K562 (cell line): ENCODE measurements around the gene NAA38. TPM values are rescaled to one million over a fixed set of nuclear protein-coding genes. Genes with fewer than 3 reads are reported as not detected.

ENCODE experiments used
- ATAC-seq: fragments of 200-7000 bp; cut with Tn5 transposase; 3 replicates; pipeline ENCODE4 v1.9.1; 2020; ENCODE audit warnings: moderate library complexity
- BruUV-seq: library from RNA; stranded (reverse); fragments of 400-500 nt; replicated peaks from 2 replicates; lab custom pipeline; 2021; lab: Mats Ljungman, UMichigan
- CTCF ChIA-PET: fragments of 300-600 bp; formaldehyde crosslinking; extraction: SDS; loops from one replicate; lab custom pipeline; 2021; ENCODE audit warnings: low intra/inter-chr PET ratio; lab: Yijun Ruan, JAX
- POLR2A ChIA-PET: fragments of 300-600, 350-650 bp; sonication (Branson Sonifier 250); formaldehyde crosslinking; extraction: SDS; loops from one replicate; lab custom pipeline; 2021; ENCODE audit warnings: antibody characterized with exemption, inconsistent platforms; lab: Yijun Ruan, JAX
- DNase-seq, 4 experiments: peaks; one replicate each; pipeline versions ENCODE4 v3.0.0 to v3.0.0-alpha.2; 2011 to 2018; ENCODE audit warnings: low spot score in 3 of 4, mixed read lengths in 3 of 4; ENCODE audit errors: extremely low read depth in 1 of 4
- FAIRE-seq: peaks from 2 replicates; lab custom pipeline; 2011; peaks lifted over from hg19 to GRCh38; lab: Jason Lieb, UNC
- H2AFZ ChIP-seq: 2 replicates; pipeline ENCODE4 v1.6.0; 2011; ENCODE audit warnings: low read depth, low read length, control low read depth, inconsistent platforms
- H3K27ac ChIP-seq: fragments of 200-600 bp; 3 replicates; pipeline ENCODE4 v1.8.0; 2011; ENCODE audit warnings: low read depth, mild to moderate bottlenecking, control low read depth, inconsistent platforms, low read length, moderate library complexity, mixed read lengths; ENCODE audit errors: extremely low read depth
- H3K27me3 ChIP-seq, 2 experiments: fragments of 300-600 bp in 1 of 2; 2 replicates in 1 of 2; 3 replicates in 1 of 2; pipeline versions ENCODE4 v1.6.0 to v1.8.0; 2011; ENCODE audit warnings: inconsistent platforms in 2 of 2, low read length in 2 of 2, mild to moderate bottlenecking in 1 of 2, mixed read lengths in 1 of 2, moderate library complexity in 1 of 2; ENCODE audit not compliant: control insufficient read depth in 2 of 2, insufficient read depth in 2 of 2
- H3K36me3 ChIP-seq: fragments of 300-600 bp; 3 replicates; pipeline ENCODE4 v1.8.0; 2011; ENCODE audit warnings: mild to moderate bottlenecking, low read length, inconsistent platforms; ENCODE audit not compliant: control insufficient read depth, insufficient read depth
- H3K4me1 ChIP-seq, 2 experiments: fragments of 200-600 bp in 1 of 2; replicated peaks in 1 of 2; 2 replicates in 1 of 2; 3 replicates in 1 of 2; pipeline versions ENCODE4 v1.5.1 to v1.8.0; 2011; ENCODE audit warnings: inconsistent platforms in 2 of 2, low read length in 2 of 2, mild to moderate bottlenecking in 1 of 2, mixed read lengths in 1 of 2, moderate library complexity in 1 of 2; ENCODE audit not compliant: control insufficient read depth in 2 of 2, insufficient read depth in 2 of 2
- H3K4me2 ChIP-seq: 2 replicates; pipeline ENCODE4 v1.6.1; 2011; ENCODE audit warnings: low read length, control low read depth, inconsistent platforms, mixed read lengths; ENCODE audit not compliant: insufficient read depth
- H3K4me3 ChIP-seq: fragments of 200-600 bp; sonication (generic), shearing (Covaris generic); 2 replicates; pipeline ENCODE4 v1.5.1; 2016; ENCODE audit warnings: control low read depth, inconsistent platforms
- H3K79me2 ChIP-seq: fragments of 200-600 bp; 3 replicates; pipeline ENCODE4 v1.8.0; 2011; ENCODE audit warnings: low read length, inconsistent platforms; ENCODE audit not compliant: control insufficient read depth, insufficient read depth
- H3K9ac ChIP-seq, 2 experiments: 2 replicates each; pipeline versions ENCODE4 v1.6.0 to v1.6.1; 2011; ENCODE audit warnings: low read depth in 2 of 2, low read length in 2 of 2, control low read depth in 1 of 2, inconsistent platforms in 1 of 2, mild to moderate bottlenecking in 1 of 2, mixed read lengths in 1 of 2; ENCODE audit not compliant: insufficient read depth in 1 of 2
- H3K9me1 ChIP-seq: one replicate; pipeline ENCODE4 v1.6.0; 2011; ENCODE audit warnings: inconsistent platforms, mild to moderate bottlenecking, low read length, moderate library complexity; ENCODE audit not compliant: control insufficient read depth, insufficient read depth
- H3K9me3 ChIP-seq: replicated peaks from 2 replicates; pipeline ENCODE4 v1.5.1; 2011; ENCODE audit warnings: low read depth, low read length, inconsistent platforms; ENCODE audit not compliant: control insufficient read depth, insufficient read depth
- H4K20me1 ChIP-seq: replicated peaks from 2 replicates; pipeline ENCODE4 v1.6.1; 2011; ENCODE audit warnings: low read length, inconsistent platforms, mixed read lengths; ENCODE audit not compliant: control insufficient read depth, insufficient read depth
- CBX1 ChIP-seq: sonication (generic); IDR thresholded peaks from 2 replicates; pipeline ENCODE4 v1.6.1; 2016; ENCODE audit warnings: antibody characterized with exemption, low read depth, mild to moderate bottlenecking
- EP400 ChIP-seq: fragments of 450-650 bp; IDR thresholded peaks from 2 replicates; pipeline ENCODE4 v1.6.1; 2017; ENCODE audit warnings: antibody characterized with exemption, mild to moderate bottlenecking, moderate library complexity
- NCOA1 ChIP-seq: fragments of 450-650 bp; IDR thresholded peaks from 2 replicates; pipeline ENCODE4 v1.6.1; 2016; ENCODE audit warnings: low read depth
- ZC3H4 ChIP-seq: sonication (generic); formaldehyde crosslinking; IDR thresholded peaks from 2 replicates; pipeline ENCODE4 v1.9.0; 2021; ENCODE audit warnings: missing genetic modification reagents, borderline replicate concordance
- ZKSCAN1 ChIP-seq: fragments of 150-350 bp; IDR thresholded peaks from 2 replicates; pipeline ENCODE4 v1.6.1; 2016; ENCODE audit warnings: low read depth, low read length
- WGBS: fragments of 100-300 bp; shearing (Covaris generic); methylation state at CpG from one replicate; pipeline ENCODE4 v1.1.6; 2016; ENCODE audit warnings: low coverage, mixed read lengths; ENCODE audit not compliant: insufficient coverage; ENCODE audit errors: missing lambda C conversion rate; 5-methylcytosine and 5-hydroxymethylcytosine counted together
- in situ Hi-C: fragments of 300-500 bp; cut with MboI; formaldehyde crosslinking; loops from 4 replicates; pipeline ENCODE4 v1.15.0; 2018; ENCODE audit warnings: inconsistent platforms, mixed read lengths
- intact Hi-C: fragments of 100-400 bp; cut with micrococcal nuclease; formaldehyde crosslinking; loops from 2 replicates; pipeline ENCODE4 v1.14.2; 2022
- polyA plus RNA-seq, 8 experiments: library from polyadenylated mRNA; depleted of rRNA in 4 of 8; stranded (reverse) in 5 of 8; unstranded in 3 of 8; fragments of >200 nt; fragmentation: Nextera tagmentation in 2 of 8; fragmentation: Illumina TruSeq in 1 of 8; extraction: Ambion mirVana in 2 of 8; extraction: Trizol in 1 of 8; gene quantifications; 2 replicates each; pipeline versions ENCODE4 v1.2.1 to v1.2.3, GENCODE V29; 2011 to 2014; ENCODE audit warnings: inconsistent platforms in 1 of 8, missing spikeins in 1 of 8
- total RNA-seq, 7 experiments: library from RNA; depleted of rRNA in 6 of 7; stranded (reverse); fragments of >200 nt in 6 of 7; fragmentation: Illumina TruSeq in 2 of 7; extraction: Trizol in 2 of 7; gene quantifications; 2 replicates each; pipeline versions ENCODE4 v1.2.1 to v1.2.3, GENCODE V29; 2011 to 2021; ENCODE audit warnings: low replicate concordance in 1 of 7

The NAA38 gene
- total and polyA plus RNA-seq, 9 of the 15 experiments (the other 6 are each of a cell fraction or from before 2014, with no cell fraction given) = 16.4 to 99.8 (median 57.3) TPM

DNA sequence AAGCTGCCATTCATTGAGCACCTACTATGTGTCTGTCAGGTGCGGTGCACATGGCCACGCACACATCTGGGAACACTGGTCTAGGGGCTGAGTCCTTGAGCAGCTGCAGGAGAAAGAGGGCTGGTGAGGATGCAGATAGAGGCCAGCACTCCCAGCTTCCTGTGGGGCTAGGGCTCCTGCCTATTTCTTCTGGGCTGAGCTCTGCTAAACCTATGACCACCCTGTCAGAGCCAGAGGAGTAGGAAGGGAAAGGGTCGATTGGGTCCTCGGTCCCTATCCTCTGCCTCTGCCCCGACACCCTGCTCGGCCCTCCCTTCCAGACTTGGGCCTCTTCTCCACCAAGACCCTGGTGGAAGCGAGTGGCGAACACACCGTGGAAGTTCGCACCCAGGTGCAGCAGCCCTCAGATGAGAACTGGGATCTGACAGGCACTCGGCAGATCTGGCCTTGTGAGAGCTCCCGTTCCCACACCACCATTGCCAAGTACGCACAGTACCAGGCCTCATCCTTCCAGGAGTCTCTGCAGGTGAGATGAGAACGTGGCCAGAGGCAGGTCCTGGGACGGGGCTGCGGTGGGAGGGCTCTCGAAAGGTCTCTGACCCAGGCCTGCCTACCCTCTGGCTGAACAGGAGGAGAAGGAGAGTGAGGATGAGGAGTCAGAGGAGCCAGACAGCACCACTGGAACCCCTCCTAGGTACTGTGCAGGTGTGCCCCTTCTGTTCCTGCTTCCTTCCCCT is 6.5 kb downstream of the NAA38 start:
- Histone ChIP-seq H4K20me1 (no peaks in the 10 kb centered on the region), H3K4me2 (no peak overlapping the region), H3K36me3 (peaks cover 62% of the 10 kb centered on the region; the same call in 2 of the 3 replicates), H3K9me3 (no peaks in the 10 kb centered on the region), H3K9me1 (no peaks in the 10 kb centered on the region), H2AFZ (no peak overlapping the region), H3K27ac (no peak overlapping the region), H3K79me2 (peaks cover 3% of the 10 kb centered on the region; the same call in 1 of the 3 replicates), H3K4me3 (no peak overlapping the region), H3K4me1 (peaks cover 0 to 30% of the 10 kb centered on the region in 2 experiments; a peak in 2 of 5 replicates), H3K27me3 (no peaks in the 10 kb centered on the region), H3K9ac (no peak overlapping the region)
- no peak for DNase-seq
- intact Hi-C loops = loop anchor here (10.0 kb wide), 1 partner anchor 106 kb away; no protein-coding TSS in a partner anchor
- ChIA-PET CTCF (interaction anchor here (1.3 kb wide), 1 partner anchor 29 kb away, joined by 8 read pairs; no protein-coding TSS in a partner anchor), POLR2A (interaction anchor here (1.0 to 1.4 kb wide), 3 partner anchors 9 to 20 kb away, joined by 4 to 8 read pairs (median 4); no protein-coding TSS in a partner anchor)
- no peak for ATAC-seq
- 97% methylated on average over 10 of the region's 17 CpGs for WGBS
- TF ChIP-seq ZKSCAN1 (0 out of 2 replicates have a peak, but pooled peaks have one; percentile 57), EP400 (no peak), CBX1 (no peak), NCOA1 (no peak), ZC3H4 (CRISPR knock-in tag) (no peak)
- BruUV-seq = no TSS peak
- in situ Hi-C loops = no loop called here
- FAIRE-seq = no peak
